Measurements from ENCODE around the gene COL18A1. TPM values are rescaled to one million over a fixed set of nuclear protein-coding genes. Genes with fewer than 3 reads are reported as not detected.

Gene COL18A1
- total RNA-seq, 1 donor from 2014 or later, result 535 TPM

DNA sequence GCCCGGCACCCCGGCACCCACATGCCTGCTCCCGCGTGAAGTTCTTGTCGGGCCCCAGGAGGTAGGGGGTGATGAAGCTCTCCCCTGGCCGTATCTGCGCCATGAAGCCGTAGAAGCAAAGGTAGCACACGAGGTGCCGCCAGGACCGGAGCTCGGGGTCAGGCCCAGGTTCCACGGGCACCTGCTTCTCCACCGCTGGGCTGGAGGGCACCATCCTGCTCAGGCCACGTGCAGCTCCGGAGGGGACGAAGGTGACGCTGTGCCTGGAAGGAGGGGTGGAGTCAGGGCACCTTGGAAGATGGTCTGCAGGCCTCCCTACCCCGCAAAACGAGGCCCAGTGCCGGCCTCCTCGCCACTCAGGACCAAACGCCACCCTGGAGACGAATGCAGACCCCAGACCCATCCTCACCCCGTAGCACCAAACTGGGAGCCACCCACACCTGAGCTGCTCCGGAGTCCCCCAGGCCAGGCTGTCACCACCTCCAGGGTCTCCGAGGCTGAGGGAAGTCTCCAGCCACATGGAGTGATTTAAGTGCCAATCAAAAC lies 132.9 kb downstream of the COL18A1 start:
- DNase-seq (ENCODE audit: low read depth), result no peak
- TF ChIP-seq, protein P1, sequence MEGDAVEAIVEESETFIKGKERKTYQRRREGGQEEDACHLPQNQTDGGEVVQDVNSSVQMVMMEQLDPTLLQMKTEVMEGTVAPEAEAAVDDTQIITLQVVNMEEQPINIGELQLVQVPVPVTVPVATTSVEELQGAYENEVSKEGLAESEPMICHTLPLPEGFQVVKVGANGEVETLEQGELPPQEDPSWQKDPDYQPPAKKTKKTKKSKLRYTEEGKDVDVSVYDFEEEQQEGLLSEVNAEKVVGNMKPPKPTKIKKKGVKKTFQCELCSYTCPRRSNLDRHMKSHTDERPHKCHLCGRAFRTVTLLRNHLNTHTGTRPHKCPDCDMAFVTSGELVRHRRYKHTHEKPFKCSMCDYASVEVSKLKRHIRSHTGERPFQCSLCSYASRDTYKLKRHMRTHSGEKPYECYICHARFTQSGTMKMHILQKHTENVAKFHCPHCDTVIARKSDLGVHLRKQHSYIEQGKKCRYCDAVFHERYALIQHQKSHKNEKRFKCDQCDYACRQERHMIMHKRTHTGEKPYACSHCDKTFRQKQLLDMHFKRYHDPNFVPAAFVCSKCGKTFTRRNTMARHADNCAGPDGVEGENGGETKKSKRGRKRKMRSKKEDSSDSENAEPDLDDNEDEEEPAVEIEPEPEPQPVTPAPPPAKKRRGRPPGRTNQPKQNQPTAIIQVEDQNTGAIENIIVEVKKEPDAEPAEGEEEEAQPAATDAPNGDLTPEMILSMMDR (conservative IDR thresholded peaks at IDR 0.05; ENCODE audit: low read depth, low read length), result no peak
- no peak overlapping the region for H3K4me3 ChIP-seq (ENCODE audit: low read depth, low read length)

GRCh38 chr21:45538381-45539045 lies 133.5 kb downstream of the COL18A1 start:
- no peak for DNase-seq (ENCODE audit: low read depth)
- TF ChIP-seq, protein P1 (conservative IDR thresholded peaks at IDR 0.05; ENCODE audit: low read depth, low read length), result no peak
- no peak overlapping the region for H3K4me3 ChIP-seq (ENCODE audit: low read depth, low read length)

DNA sequence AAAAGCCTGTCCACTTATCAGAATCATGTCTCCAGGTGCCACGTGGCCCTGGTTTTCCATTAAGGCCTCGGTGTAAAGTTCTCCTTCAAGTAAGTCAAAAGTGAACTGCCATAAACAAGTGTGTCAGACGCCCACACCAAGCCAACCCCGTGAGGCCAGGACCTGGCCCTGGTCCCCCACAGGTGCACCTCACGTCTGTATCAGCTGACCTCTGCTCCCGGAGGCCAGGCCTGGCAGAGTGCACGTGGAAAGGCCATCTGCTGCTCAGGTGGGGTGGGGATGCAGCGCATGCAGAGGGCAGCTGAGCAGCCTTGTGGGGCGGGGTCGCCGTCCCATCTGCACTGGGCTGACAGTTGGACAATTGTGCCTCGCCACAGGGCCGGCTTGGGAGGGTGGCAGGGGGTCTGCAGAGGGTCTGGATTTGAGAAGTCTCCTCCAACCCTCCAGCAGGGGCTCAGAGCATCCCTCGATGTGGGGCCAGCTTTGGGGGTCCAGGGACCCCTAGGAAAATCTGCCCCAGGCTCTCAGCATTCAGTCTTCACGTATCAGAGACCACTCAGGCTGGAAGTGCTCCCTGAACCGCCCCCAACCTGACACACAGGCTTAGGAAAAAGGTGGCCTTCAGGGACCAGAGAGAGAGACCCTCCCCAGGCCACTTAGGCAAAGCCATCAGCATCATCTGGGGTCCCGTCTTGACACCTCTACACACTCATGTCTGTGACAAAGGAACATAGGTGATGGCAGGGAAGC lies 134.3 kb downstream of the COL18A1 start:
- DNase-seq (ENCODE audit: low read depth), result no peak
- TF ChIP-seq, protein P1 (conservative IDR thresholded peaks at IDR 0.05; ENCODE audit: low read depth, low read length), result no peak
- H3K4me3 ChIP-seq (ENCODE audit: low read depth, low read length), result no peak overlapping the region

GRCh38 chr21:45539796-45540600 lies 135.0 kb downstream of the COL18A1 start:
- TF ChIP-seq, protein P1 (conservative IDR thresholded peaks at IDR 0.05; ENCODE audit: low read depth, low read length), result no peak
- no peak for DNase-seq (ENCODE audit: low read depth)
- no peak overlapping the region for H3K4me3 ChIP-seq (ENCODE audit: low read depth, low read length)

DNA sequence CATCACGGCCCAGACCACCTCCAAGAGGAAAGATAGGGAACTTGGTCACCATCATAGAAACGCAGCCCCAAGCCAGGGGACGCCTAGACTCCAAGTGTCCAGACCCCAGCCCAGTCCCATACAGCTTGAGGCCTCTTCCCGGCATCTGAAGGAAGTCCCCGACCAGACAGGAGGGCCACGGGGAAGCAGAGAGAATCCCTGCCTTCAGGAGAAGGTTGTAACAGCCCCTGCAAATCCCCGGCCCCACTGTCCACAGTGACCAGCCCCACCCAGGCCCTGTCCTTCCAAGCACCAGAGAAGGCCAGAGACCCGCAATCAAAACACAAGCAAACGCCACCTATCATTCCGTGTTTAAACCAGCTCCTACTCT lies 135.6 kb downstream of the COL18A1 start:
- H3K4me3 ChIP-seq (ENCODE audit: low read depth, low read length), result no peak overlapping the region
- DNase-seq (ENCODE audit: low read depth), result no peak
- TF ChIP-seq, protein P1 (conservative IDR thresholded peaks at IDR 0.05; ENCODE audit: low read depth, low read length), result no peak

DNA sequence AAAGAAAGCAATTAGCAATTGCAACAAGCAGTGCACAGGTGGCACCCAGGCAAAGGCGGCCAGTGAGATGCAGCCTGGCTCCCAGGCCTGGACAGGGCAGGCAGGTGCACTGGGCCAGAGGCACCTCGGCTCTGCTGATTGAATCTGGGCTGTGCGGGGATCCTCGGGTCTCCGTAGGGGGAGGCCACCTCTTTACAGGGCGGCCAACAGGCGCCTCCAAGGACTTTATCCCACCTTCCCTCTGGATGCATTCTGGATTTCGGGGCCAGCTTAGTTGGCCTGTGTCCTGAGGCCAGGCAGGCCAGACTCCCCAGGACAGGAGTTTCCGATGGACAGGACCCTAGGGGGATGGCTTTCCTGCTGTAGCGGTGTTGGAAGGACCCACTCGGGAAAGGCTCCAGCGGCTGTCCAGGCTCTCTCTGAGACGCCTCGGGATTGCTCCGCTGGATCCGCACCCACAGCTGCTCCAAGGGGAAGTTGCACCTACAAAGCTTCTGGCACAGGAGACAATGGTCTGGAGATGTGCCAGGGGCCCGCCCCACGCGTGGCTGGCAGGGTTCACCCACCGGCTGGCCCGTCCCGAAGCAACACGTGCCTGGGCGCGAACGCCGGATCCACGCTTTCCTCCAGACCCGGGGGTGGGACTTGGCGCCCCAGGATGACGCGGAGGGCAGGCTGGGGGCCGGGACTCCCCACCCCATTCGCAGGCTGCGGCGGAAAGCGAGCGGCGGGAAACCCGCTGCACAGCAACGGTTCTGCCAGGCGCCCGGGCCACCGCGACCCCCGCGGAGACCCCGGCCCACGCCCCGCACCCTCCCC lies 136.5 kb downstream of the COL18A1 start:
- TF ChIP-seq, protein P1 (conservative IDR thresholded peaks at IDR 0.05; ENCODE audit: low read depth, low read length), result no peak
- no peak for DNase-seq (ENCODE audit: low read depth)
- H3K4me3 ChIP-seq (ENCODE audit: low read depth, low read length), result peak overlapping the region; percentile 60

Data from epithelial cell of proximal tubule (primary cell).